ENCODE data around the gene CLASP1. TPM values are rescaled to one million over a fixed set of nuclear protein-coding genes. Genes with fewer than 3 reads are reported as not detected.
"Not testable (repeated sequence)": the region's sequence is repeated elsewhere in the genome, so short reads cannot be mapped to it uniquely, and the experiment has no call there.

Gene CLASP1
- total and polyA plus RNA-seq, 2 of the 8 experiments (the other 6 are each of a cell fraction or from before 2014, with no cell fraction given): 7.3 to 53.9 TPM

DNA sequence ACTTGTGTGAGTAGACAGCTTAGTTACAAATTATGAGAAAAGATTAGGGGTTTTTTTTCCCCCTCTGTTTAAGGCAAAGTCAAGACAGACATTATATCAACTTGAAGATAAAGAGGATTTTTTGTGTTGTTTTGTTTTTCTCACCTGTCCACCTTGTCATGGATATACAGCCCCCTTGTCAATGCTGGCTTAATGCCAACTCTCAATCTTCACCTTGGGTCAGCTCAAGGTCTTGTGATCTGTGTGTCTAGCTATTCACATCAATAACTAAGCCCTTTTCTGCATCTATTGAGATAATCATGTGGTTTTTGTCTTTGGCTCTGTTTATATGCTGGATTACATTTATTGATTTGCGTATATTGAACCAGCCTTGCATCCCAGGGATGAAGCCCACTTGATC lies 211.0 kb downstream of the CLASP1 start:
- H3K79me1 ChIP-seq (ENCODE audit: low read depth, low read length); H3K9me3 ChIP-seq (ENCODE audit: insufficient read depth in 2 of 2, low read depth in 1 of 2, low read length in 1 of 2); H2BK12ac ChIP-seq (ENCODE audit: low read depth, low read length); POLR2A ChIA-PET (ENCODE audit: partially characterized antibody); H3K4me3 ChIP-seq (ENCODE audit: extremely low read depth in 1 of 4, insufficient read depth in 2 of 4, low read depth in 3 of 4, low read length in 4 of 4); FAIRE-seq; H2BK120ac ChIP-seq (replicated peaks; ENCODE audit: low read depth, low read length); CTCF ChIA-PET (ENCODE audit: partially characterized antibody); H3K4ac ChIP-seq (replicated peaks; ENCODE audit: insufficient read length, low read depth, low read length); H3K27me3 ChIP-seq (replicated peaks in 1 of 4; ENCODE audit: control insufficient read depth in 3 of 4, extremely low read depth in 1 of 4, insufficient read depth in 3 of 4, low read length in 3 of 4); DNase-seq (ENCODE audit: low read depth in 1 of 2, low spot score in 2 of 2); H3K4me1 ChIP-seq (replicated peaks in 1 of 4; ENCODE audit: control insufficient read depth in 3 of 4, insufficient read depth in 4 of 4, low read length in 3 of 4); H4K91ac ChIP-seq (replicated peaks; ENCODE audit: insufficient read length, low read length); H3K79me2 ChIP-seq (ENCODE audit: control insufficient read depth in 1 of 2, insufficient read depth in 2 of 2, low read length in 2 of 2); H3K9ac ChIP-seq (replicated peaks in 1 of 4; ENCODE audit: extremely low read depth in 1 of 4, low read depth in 3 of 4, low read length in 3 of 4); H3K18ac ChIP-seq (ENCODE audit: extremely low read depth, low read length); H4K5ac ChIP-seq (ENCODE audit: insufficient read length, low read depth, low read length); H3K23me2 ChIP-seq (ENCODE audit: low read depth, low read length); H3K14ac ChIP-seq (ENCODE audit: insufficient read length); H2BK5ac ChIP-seq (ENCODE audit: low read depth, low read length); H2BK20ac ChIP-seq (ENCODE audit: low read length); H2BK15ac ChIP-seq (ENCODE audit: low read length); H3K56ac ChIP-seq (replicated peaks; ENCODE audit: insufficient read length, low read depth, low read length); H4K8ac ChIP-seq (ENCODE audit: extremely low read depth, insufficient read depth, low read length); H4K20me1 ChIP-seq (replicated peaks in 1 of 2; ENCODE audit: control insufficient read depth in 1 of 2, insufficient read depth in 2 of 2, low read length in 2 of 2); H3K36me3 ChIP-seq (ENCODE audit: control insufficient read depth in 2 of 4, insufficient read depth in 4 of 4, low read length in 3 of 4); H3K4me2 ChIP-seq (ENCODE audit: insufficient read depth in 1 of 2, low read depth in 2 of 2, low read length in 2 of 2); H2AFZ ChIP-seq (ENCODE audit: low read length); H3K27ac ChIP-seq (ENCODE audit: low read depth, low read length); H3K23ac ChIP-seq (ENCODE audit: insufficient read length); H2AK5ac ChIP-seq (ENCODE audit: low read depth, low read length): not testable (repeated sequence)
- no CpG with 5 or more reads among the region's 1 CpG for WGBS, 2 experiments (ENCODE audit: extremely low coverage in 1 of 2, insufficient coverage in 1 of 2, insufficient read length in 1 of 2, insufficient replicate concordance in 2 of 2, low coverage in 1 of 2, low lambda C conversion rate in 2 of 2, missing lambda C conversion rate in 1 of 2)

Data from H1 (cell line).